DOHH2 (cell line): ENCODE measurements around the gene TESK1.
A peak's percentile ranks its signal among the peaks of the same experiment; 100 is the strongest.

Source experiments
- H3F3A ChIP-seq: fragments of 200-600 bp; sonication (generic), shearing (Covaris generic); 2 replicates; pipeline ENCODE4 v1.6.0; 2016; ENCODE audit warnings: antibody characterized with exemption, mild to moderate bottlenecking; ENCODE audit not compliant: control insufficient read depth, insufficient read depth
- H3K27ac ChIP-seq: fragments of 200-600 bp; sonication (generic); 2 replicates; pipeline ENCODE4 v1.5.1; 2014; ENCODE audit warnings: low read depth, mild to moderate bottlenecking, low read length, moderate library complexity
- H3K27me3 ChIP-seq: fragments of 200-600 bp; sonication (generic); 2 replicates; pipeline ENCODE4 v1.6.1; 2014; ENCODE audit warnings: mild to moderate bottlenecking, low read length, mixed read lengths; ENCODE audit not compliant: control insufficient read depth
- H3K36me3 ChIP-seq: fragments of 200-600 bp; sonication (generic); 2 replicates; pipeline ENCODE4 v1.6.1; 2014; ENCODE audit warnings: mild to moderate bottlenecking, low read length, moderate library complexity, mixed read lengths; ENCODE audit not compliant: control insufficient read depth
- H3K4me1 ChIP-seq: fragments of 200-600 bp; sonication (generic); 2 replicates; pipeline ENCODE4 v1.6.1; 2014; ENCODE audit warnings: mild to moderate bottlenecking, low read length, mixed read lengths; ENCODE audit not compliant: control insufficient read depth
- H3K4me2 ChIP-seq: fragments of 200-600 bp; sonication (generic); 2 replicates; pipeline ENCODE4 v1.6.0; 2014; ENCODE audit warnings: mild to moderate bottlenecking, low read length, moderate library complexity
- H3K4me3 ChIP-seq: fragments of 200-600 bp; sonication (generic); 2 replicates; pipeline ENCODE4 v1.5.1; 2014; ENCODE audit warnings: mild to moderate bottlenecking, low read length, mixed read lengths
- H3K79me2 ChIP-seq: fragments of 200-600 bp; sonication (generic); 2 replicates; pipeline ENCODE4 v1.6.1; 2014; ENCODE audit warnings: mild to moderate bottlenecking, low read length, mixed read lengths; ENCODE audit not compliant: control insufficient read depth
- H3K9me2 ChIP-seq: fragments of 200-600 bp; sonication (generic); replicated peaks from 2 replicates; pipeline ENCODE4 v1.6.1; 2014; ENCODE audit warnings: mild to moderate bottlenecking, low read length, mixed read lengths; ENCODE audit not compliant: control insufficient read depth
- H3K9me3 ChIP-seq: fragments of 200-600 bp; sonication (generic); 2 replicates; pipeline ENCODE4 v1.6.1; 2014; ENCODE audit warnings: antibody characterized with exemption, low read length, mixed read lengths; ENCODE audit not compliant: control insufficient read depth, insufficient read depth
- H4K20me1 ChIP-seq: fragments of 200-600 bp; sonication (generic); 2 replicates; pipeline ENCODE4 v1.6.0; 2014; ENCODE audit warnings: low read depth, mild to moderate bottlenecking, antibody characterized with exemption, low read length, moderate library complexity; ENCODE audit not compliant: control insufficient read depth, insufficient read depth
- CTCF ChIP-seq: fragments of 200-600 bp; sonication (generic); IDR thresholded peaks from one replicate; pipeline ENCODE4 v1.5.1; 2014; ENCODE audit warnings: antibody characterized with exemption, mild to moderate bottlenecking, low read depth, low read length; ENCODE audit not compliant: poor library complexity, severe bottlenecking
- EZH2phosphoT487 ChIP-seq: fragments of 200-600 bp; sonication (generic); IDR thresholded peaks from 2 replicates; pipeline ENCODE4 v1.6.1; 2017; ENCODE audit warnings: borderline replicate concordance, mild to moderate bottlenecking, antibody characterized with exemption, low read length, moderate library complexity, mixed read lengths

Gene TESK1

GRCh38 chr9:35603986-35604577, 980 bp upstream of the TESK1 start:
- H3K4me1 ChIP-seq = peaks cover 41% of the 10 kb centered on the region
- peak overlapping the region; percentile 92 for H3K4me2 ChIP-seq
- peak overlapping the region; percentile 52 for H3K27ac ChIP-seq
- H3K27me3 ChIP-seq = no peaks in the 10 kb centered on the region
- no peaks in the 10 kb centered on the region for H3F3A ChIP-seq
- no peaks in the 10 kb centered on the region for H3K9me2 ChIP-seq
- peaks cover 18% of the 10 kb centered on the region for H3K36me3 ChIP-seq
- H3K79me2 ChIP-seq = peaks cover 18% of the 10 kb centered on the region
- no peak for TF ChIP-seq EZH2phosphoT487
- TF ChIP-seq CTCF = peak; percentile 96
- peak overlapping the region; percentile 82 for H3K4me3 ChIP-seq
- no peaks in the 10 kb centered on the region for H3K9me3 ChIP-seq
- H4K20me1 ChIP-seq = 0 out of 2 replicates have a peak, but pooled peaks cover 2% of the 10 kb centered on the region

- H3K79me2 ChIP-seq = peaks cover 18% of the 10 kb centered on the region
- no peaks in the 10 kb centered on the region for H3K9me2 ChIP-seq
- no peak overlapping the region for H3K27ac ChIP-seq
These were observed 482 bp downstream of the TESK1 start for GRCh38 chr9:35605351-35606137.

GRCh38 chr9:35606138-35606504, 1.1 kb downstream of the TESK1 start:
- H4K20me1 ChIP-seq = no peaks in the 10 kb centered on the region
- H3K9me3 ChIP-seq = no peaks in the 10 kb centered on the region
- H3K27ac ChIP-seq = no peak overlapping the region
- peak overlapping the region; percentile 77 for H3K4me2 ChIP-seq
- peak overlapping the region; percentile 84 for H3K4me3 ChIP-seq
- H3K79me2 ChIP-seq = peaks cover 18% of the 10 kb centered on the region
- H3K9me2 ChIP-seq = no peaks in the 10 kb centered on the region
- no peaks in the 10 kb centered on the region for H3F3A ChIP-seq
- TF ChIP-seq CTCF (no peak), EZH2phosphoT487 (no peak)
- peaks cover 28% of the 10 kb centered on the region for H3K4me1 ChIP-seq
- no peaks in the 10 kb centered on the region for H3K27me3 ChIP-seq
- H3K36me3 ChIP-seq = peaks cover 35% of the 10 kb centered on the region

More at GRCh38 chr9:35605351-35606137, 482 bp downstream of the TESK1 start:
- peaks cover 31% of the 10 kb centered on the region for H3K36me3 ChIP-seq
- H3K4me1 ChIP-seq = peaks cover 28% of the 10 kb centered on the region
- no peaks in the 10 kb centered on the region for H3K27me3 ChIP-seq
- H3K4me3 ChIP-seq = peak overlapping the region; percentile 84
- H3F3A ChIP-seq = no peaks in the 10 kb centered on the region
- TF ChIP-seq EZH2phosphoT487 = no peak
- H3K4me2 ChIP-seq = peak overlapping the region; percentile 77
- no peaks in the 10 kb centered on the region for H4K20me1 ChIP-seq
- no peaks in the 10 kb centered on the region for H3K9me3 ChIP-seq

- Histone ChIP-seq H3K4me2 (peak overlapping the region; percentile 77), H3F3A (no peaks in the 10 kb centered on the region), H3K9me3 (no peaks in the 10 kb centered on the region), H3K36me3 (peaks cover 35% of the 10 kb centered on the region), H4K20me1 (no peaks in the 10 kb centered on the region), H3K4me3 (peak overlapping the region; percentile 84), H3K9me2 (no peaks in the 10 kb centered on the region), H3K79me2 (peaks cover 18% of the 10 kb centered on the region), H3K4me1 (peaks cover 33% of the 10 kb centered on the region), H3K27me3 (no peaks in the 10 kb centered on the region), H3K27ac (no peak overlapping the region)
- no peak for TF ChIP-seq CTCF
- no peak for TF ChIP-seq EZH2phosphoT487
These were observed 1.7 kb downstream of the TESK1 start for GRCh38 chr9:35606726-35607125.
